Thoracic aorta (tissue), 2 donors: Measurements from ENCODE around the gene PYDC2. TPM values are rescaled to one million over a fixed set of nuclear protein-coding genes. Genes with fewer than 3 reads are reported as not detected.

Source experiments
- ATAC-seq: fragments of 150-250 bp; one replicate; pipeline ENCODE4 v1.8.0; 2017; ENCODE audit warnings: low read depth; ENCODE audit not compliant: insufficient number of reproducible peaks, low FRiP score
- DNase-seq: peaks from one replicate; pipeline ENCODE4 v3.0.0-alpha.2; 2020; ENCODE audit warnings: low spot score
- H3K27ac ChIP-seq, 2 donors: fragments of 200-600 bp; sonication (generic); 1 replicate in 1 of 2; 2 replicates in 1 of 2; pipeline ENCODE4 v1.5.1; 2016; ENCODE audit warnings: mild to moderate bottlenecking in 2 of 2, moderate library complexity in 2 of 2
- H3K27me3 ChIP-seq: fragments of 200-600 bp; sonication (generic); replicated peaks from 2 replicates; pipeline ENCODE4 v1.6.0; 2016; ENCODE audit warnings: mild to moderate bottlenecking; ENCODE audit not compliant: insufficient read depth
- H3K36me3 ChIP-seq: fragments of 200-600 bp; sonication (generic); one replicate; pipeline ENCODE4 v1.5.1; 2016
- H3K4me1 ChIP-seq, 2 donors: fragments of 200-600 bp; sonication (generic); 1 replicate in 1 of 2; 2 replicates in 1 of 2; pipeline versions ENCODE4 v1.5.1 to v1.6.0; 2016; ENCODE audit warnings: low read depth in 2 of 2, mild to moderate bottlenecking in 1 of 2; ENCODE audit not compliant: control insufficient read depth in 1 of 2
- H3K4me3 ChIP-seq: fragments of 200-600 bp; sonication (generic); 2 replicates; pipeline ENCODE4 v1.5.1; 2016; ENCODE audit warnings: mild to moderate bottlenecking
- H3K9me3 ChIP-seq: fragments of 200-600 bp; sonication (generic); 2 replicates; pipeline ENCODE4 v1.5.1; 2016
- total RNA-seq, 2 donors: library from RNA; depleted of rRNA; stranded (reverse); fragments of >200 nt; gene quantifications; one replicate each; pipeline versions ENCODE4 v1.1.0 to v1.2.3, GENCODE V29; 2016
- TF ChIP-seq, protein P1 (sequence below): fragments of 200-600 bp; sonication (generic); IDR thresholded peaks from one replicate; pipeline ENCODE4 v1.5.1; 2019; ENCODE audit warnings: antibody characterized with exemption

Gene PYDC2
- total RNA-seq, 2 donors from 2014 or later, result not detected

DNA sequence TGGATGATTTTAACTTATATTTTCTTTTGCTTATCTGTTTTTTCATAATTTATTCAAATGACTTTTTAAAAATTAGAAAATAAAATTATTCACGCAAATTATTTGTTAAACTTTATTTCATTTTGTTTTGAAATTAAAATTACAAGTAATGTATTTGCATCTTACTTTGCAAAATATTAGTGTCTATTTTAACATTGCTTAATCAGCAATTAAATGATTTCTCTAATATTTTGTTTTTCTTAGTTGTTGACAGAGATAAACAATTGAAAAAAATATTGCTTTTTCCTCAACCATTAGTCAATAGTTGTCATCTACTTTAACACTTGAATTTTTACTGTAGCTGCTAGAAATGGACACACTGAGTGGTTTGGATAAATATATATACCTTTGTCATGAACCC is 32.8 kb upstream of the PYDC2 start:
- no peak overlapping the region for H3K27ac ChIP-seq
- no peaks in the 10 kb centered on the region for H3K27me3 ChIP-seq
- no peaks in the 10 kb centered on the region for H3K4me1 ChIP-seq
- no peaks in the 10 kb centered on the region for H3K9me3 ChIP-seq
- TF ChIP-seq, protein P1, sequence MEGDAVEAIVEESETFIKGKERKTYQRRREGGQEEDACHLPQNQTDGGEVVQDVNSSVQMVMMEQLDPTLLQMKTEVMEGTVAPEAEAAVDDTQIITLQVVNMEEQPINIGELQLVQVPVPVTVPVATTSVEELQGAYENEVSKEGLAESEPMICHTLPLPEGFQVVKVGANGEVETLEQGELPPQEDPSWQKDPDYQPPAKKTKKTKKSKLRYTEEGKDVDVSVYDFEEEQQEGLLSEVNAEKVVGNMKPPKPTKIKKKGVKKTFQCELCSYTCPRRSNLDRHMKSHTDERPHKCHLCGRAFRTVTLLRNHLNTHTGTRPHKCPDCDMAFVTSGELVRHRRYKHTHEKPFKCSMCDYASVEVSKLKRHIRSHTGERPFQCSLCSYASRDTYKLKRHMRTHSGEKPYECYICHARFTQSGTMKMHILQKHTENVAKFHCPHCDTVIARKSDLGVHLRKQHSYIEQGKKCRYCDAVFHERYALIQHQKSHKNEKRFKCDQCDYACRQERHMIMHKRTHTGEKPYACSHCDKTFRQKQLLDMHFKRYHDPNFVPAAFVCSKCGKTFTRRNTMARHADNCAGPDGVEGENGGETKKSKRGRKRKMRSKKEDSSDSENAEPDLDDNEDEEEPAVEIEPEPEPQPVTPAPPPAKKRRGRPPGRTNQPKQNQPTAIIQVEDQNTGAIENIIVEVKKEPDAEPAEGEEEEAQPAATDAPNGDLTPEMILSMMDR, result no peak
- ATAC-seq (no peak), DNase-seq (no peak)
- H3K36me3 ChIP-seq, result no peaks in the 10 kb centered on the region
- no peak overlapping the region for H3K4me3 ChIP-seq

DNA sequence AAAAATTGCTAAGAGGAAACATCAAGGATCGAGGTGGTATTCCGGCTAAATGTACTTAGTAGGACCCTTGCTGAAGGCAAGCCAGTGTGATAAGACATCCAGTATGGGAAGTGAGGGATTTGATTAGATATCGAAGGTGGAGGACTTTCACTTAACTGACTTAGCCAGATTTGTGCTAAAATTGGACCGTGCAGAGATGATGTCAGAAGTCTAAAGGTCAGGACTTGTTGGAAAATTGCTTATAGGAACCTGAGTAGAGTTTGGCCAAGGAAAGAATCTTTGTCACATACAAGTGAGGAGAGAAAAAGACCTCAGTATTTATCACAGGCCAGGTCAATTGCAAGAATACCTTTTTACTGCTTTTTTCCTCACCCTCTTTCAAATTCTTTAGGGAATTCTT is 30.9 kb upstream of the PYDC2 start:
- DNase-seq (no peak), ATAC-seq (no peak)
- Histone ChIP-seq H3K27me3 (no peaks in the 10 kb centered on the region), H3K9me3 (no peaks in the 10 kb centered on the region), H3K27ac (no peak overlapping the region), H3K4me3 (no peak overlapping the region), H3K4me1 (no peaks in the 10 kb centered on the region), H3K36me3 (no peaks in the 10 kb centered on the region)
- TF ChIP-seq, protein P1, result no peak

DNA sequence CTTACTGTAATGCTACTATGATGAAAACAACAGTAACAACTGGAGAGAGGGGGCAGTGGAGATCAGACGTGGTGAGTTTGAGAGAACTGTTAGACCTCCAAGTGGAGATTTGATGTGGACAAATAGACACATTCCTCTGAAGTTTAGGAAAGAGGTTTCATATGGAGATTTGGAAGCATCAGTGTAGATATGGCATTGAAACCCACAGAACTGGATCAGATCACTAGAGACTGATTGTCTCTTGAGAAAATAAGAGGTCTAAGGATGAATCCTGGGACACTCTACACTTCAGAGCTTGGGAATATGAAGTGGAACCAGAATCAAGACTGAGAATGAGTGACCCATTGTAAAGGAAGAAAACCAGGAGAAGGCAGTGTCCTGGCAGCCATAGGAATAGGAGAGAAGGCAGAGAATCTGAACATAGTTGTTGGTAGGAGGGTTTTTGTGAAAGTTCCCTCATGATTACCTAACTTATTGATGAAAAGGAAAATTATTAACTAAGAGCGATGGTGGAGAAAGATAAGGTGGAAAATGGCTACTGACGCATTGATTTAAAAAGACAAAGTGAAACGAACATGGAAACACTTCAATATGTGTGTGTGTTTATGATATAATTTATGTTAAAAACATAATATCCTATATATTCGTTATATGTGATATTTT is 29.7 kb upstream of the PYDC2 start:
- Histone ChIP-seq H3K4me3 (no peak overlapping the region), H3K27ac (no peak overlapping the region), H3K4me1 (no peaks in the 10 kb centered on the region), H3K36me3 (no peaks in the 10 kb centered on the region), H3K9me3 (no peaks in the 10 kb centered on the region), H3K27me3 (no peaks in the 10 kb centered on the region)
- no peak for DNase-seq
- ATAC-seq, result no peak
- TF ChIP-seq, protein P1, result no peak

DNA sequence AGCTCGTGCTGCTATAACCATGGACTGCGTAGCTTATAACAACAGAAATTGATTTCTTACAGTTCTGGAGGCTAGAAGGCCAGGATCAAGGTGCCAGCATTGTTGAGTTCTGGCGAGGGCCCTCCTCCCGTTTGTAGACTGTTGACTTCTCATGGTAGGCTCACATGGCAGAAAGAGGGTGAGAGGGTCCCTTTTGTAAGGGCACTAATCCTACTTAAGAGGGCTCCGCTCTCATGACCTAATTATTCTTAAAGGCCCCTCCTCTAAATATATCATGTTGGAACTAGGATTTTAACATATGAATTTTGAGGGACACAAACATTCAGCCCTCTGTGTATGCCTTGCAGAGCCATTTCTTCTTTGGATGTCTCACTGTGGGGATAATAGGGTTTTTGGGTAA is 28.8 kb upstream of the PYDC2 start:
- Histone ChIP-seq H3K36me3 (no peaks in the 10 kb centered on the region), H3K4me3 (no peak overlapping the region), H3K9me3 (no peaks in the 10 kb centered on the region), H3K4me1 (no peaks in the 10 kb centered on the region), H3K27me3 (no peaks in the 10 kb centered on the region), H3K27ac (no peak overlapping the region)
- ATAC-seq (no peak), DNase-seq (no peak)
- TF ChIP-seq, protein P1, result no peak

DNA sequence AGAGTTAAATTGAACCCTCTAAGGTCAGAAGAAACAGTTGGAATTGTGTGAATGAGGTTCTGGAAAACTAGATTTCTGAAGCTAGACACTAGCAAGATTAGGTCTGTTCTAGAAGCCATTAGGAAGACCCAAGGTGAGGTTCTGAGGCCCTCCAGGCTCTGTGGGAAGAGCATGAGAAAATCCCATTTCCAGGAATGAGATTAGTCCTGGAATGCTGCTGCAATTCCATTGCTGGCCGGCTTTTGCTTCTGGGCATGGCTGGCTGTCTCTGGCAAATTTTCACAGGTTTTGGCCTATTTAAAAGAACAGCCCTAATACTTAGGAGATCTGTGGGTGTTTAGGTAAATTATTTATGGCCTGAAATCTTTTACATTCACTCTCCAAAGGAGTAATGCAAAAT is 26.9 kb upstream of the PYDC2 start:
- Histone ChIP-seq H3K4me3 (no peak overlapping the region), H3K4me1 (no peaks in the 10 kb centered on the region), H3K9me3 (no peaks in the 10 kb centered on the region), H3K27ac (no peak overlapping the region), H3K27me3 (no peaks in the 10 kb centered on the region), H3K36me3 (no peaks in the 10 kb centered on the region)
- TF ChIP-seq, protein P1, result no peak
- ATAC-seq, result no peak
- DNase-seq, result no peak
